DMS 273 treated with DMSO at 0.1 percent for 48 hours (cell line): ENCODE results near the gene RNASE2.
"Not testable (repeated sequence)": the region's sequence is repeated elsewhere in the genome, so short reads cannot be mapped to it uniquely, and the experiment has no call there.

Experiments used
- DNase-seq: peaks from one replicate; lab custom pipeline; 2025; lab: John Stamatoyannopoulos, UW

The RNASE2 gene

GRCh38 chr14:20954736-20955537 is at the start of gene RNASE2:
TSS of gene RNASE2 (plus strand) at chr14:20955487. CDS start at chr14:20955772, 285 bp downstream.
- not testable (repeated sequence) for DNase-seq

GRCh38 chr14:20905676-20906075 is 49.6 kb upstream of the RNASE2 start:
- DNase-seq: no peak

- DNase-seq: no peak
Measured at GRCh38 chr14:20907214-20907613, 48.1 kb upstream of the RNASE2 start.

GRCh38 chr14:20910822-20911221 is 44.5 kb upstream of the RNASE2 start:
- not testable (repeated sequence) for DNase-seq

- DNase-seq: not testable (repeated sequence)
Measured at GRCh38 chr14:20919038-20919756, 36.1 kb upstream of the RNASE2 start.

GRCh38 chr14:20923766-20924297 is 31.5 kb upstream of the RNASE2 start:
- DNase-seq: not testable (repeated sequence)

GRCh38 chr14:20934148-20934762 is 21.0 kb upstream of the RNASE2 start:
- no peak for DNase-seq

GRCh38 chr14:20935303-20935984 is 19.8 kb upstream of the RNASE2 start:
- DNase-seq: no peak

GRCh38 chr14:20945146-20945545 is 10.1 kb upstream of the RNASE2 start:
- not testable (repeated sequence) for DNase-seq

- not testable (repeated sequence) for DNase-seq
Measured at GRCh38 chr14:20946707-20947106, 8.6 kb upstream of the RNASE2 start.

GRCh38 chr14:20955538-20955873 is 219 bp downstream of the RNASE2 start:
- DNase-seq: not testable (repeated sequence)

GRCh38 chr14:20956376-20956976 is 1.2 kb downstream of the RNASE2 start:
- DNase-seq: no peak

- not testable (repeated sequence) for DNase-seq
Measured at GRCh38 chr14:20958946-20959345, 3.7 kb downstream of the RNASE2 start.

GRCh38 chr14:20969336-20969735 is 14.0 kb downstream of the RNASE2 start:
- DNase-seq: no peak

- no peak for DNase-seq
Measured at GRCh38 chr14:20970647-20970982, 15.3 kb downstream of the RNASE2 start.

- peak; percentile 33 for DNase-seq
Measured at GRCh38 chr14:20970983-20971704, 15.9 kb downstream of the RNASE2 start.

- no peak for DNase-seq
Measured at GRCh38 chr14:20971705-20972021, 16.4 kb downstream of the RNASE2 start.

GRCh38 chr14:20973501-20973900 is 18.2 kb downstream of the RNASE2 start:
- no peak for DNase-seq

GRCh38 chr14:20976291-20976690 is 21.0 kb downstream of the RNASE2 start:
- DNase-seq: no peak

GRCh38 chr14:20978687-20979086 is 23.4 kb downstream of the RNASE2 start:
- DNase-seq: no peak

GRCh38 chr14:20980906-20981305 is 25.6 kb downstream of the RNASE2 start:
- DNase-seq: no peak
